DOHH2 (cell line): ENCODE measurements around the gene HPSE2.

Experiments
- H3F3A ChIP-seq: fragments of 200-600 bp; sonication (generic), shearing (Covaris generic); 2 replicates; pipeline ENCODE4 v1.6.0; 2016; ENCODE audit warnings: antibody characterized with exemption, mild to moderate bottlenecking; ENCODE audit not compliant: control insufficient read depth, insufficient read depth
- H3K27ac ChIP-seq: fragments of 200-600 bp; sonication (generic); 2 replicates; pipeline ENCODE4 v1.5.1; 2014; ENCODE audit warnings: low read depth, mild to moderate bottlenecking, low read length, moderate library complexity
- H3K27me3 ChIP-seq: fragments of 200-600 bp; sonication (generic); 2 replicates; pipeline ENCODE4 v1.6.1; 2014; ENCODE audit warnings: mild to moderate bottlenecking, low read length, mixed read lengths; ENCODE audit not compliant: control insufficient read depth
- H3K36me3 ChIP-seq: fragments of 200-600 bp; sonication (generic); 2 replicates; pipeline ENCODE4 v1.6.1; 2014; ENCODE audit warnings: mild to moderate bottlenecking, low read length, moderate library complexity, mixed read lengths; ENCODE audit not compliant: control insufficient read depth
- H3K4me1 ChIP-seq: fragments of 200-600 bp; sonication (generic); 2 replicates; pipeline ENCODE4 v1.6.1; 2014; ENCODE audit warnings: mild to moderate bottlenecking, low read length, mixed read lengths; ENCODE audit not compliant: control insufficient read depth
- H3K4me2 ChIP-seq: fragments of 200-600 bp; sonication (generic); 2 replicates; pipeline ENCODE4 v1.6.0; 2014; ENCODE audit warnings: mild to moderate bottlenecking, low read length, moderate library complexity
- H3K4me3 ChIP-seq: fragments of 200-600 bp; sonication (generic); 2 replicates; pipeline ENCODE4 v1.5.1; 2014; ENCODE audit warnings: mild to moderate bottlenecking, low read length, mixed read lengths
- H3K79me2 ChIP-seq: fragments of 200-600 bp; sonication (generic); 2 replicates; pipeline ENCODE4 v1.6.1; 2014; ENCODE audit warnings: mild to moderate bottlenecking, low read length, mixed read lengths; ENCODE audit not compliant: control insufficient read depth
- H3K9me2 ChIP-seq: fragments of 200-600 bp; sonication (generic); replicated peaks from 2 replicates; pipeline ENCODE4 v1.6.1; 2014; ENCODE audit warnings: mild to moderate bottlenecking, low read length, mixed read lengths; ENCODE audit not compliant: control insufficient read depth
- H3K9me3 ChIP-seq: fragments of 200-600 bp; sonication (generic); 2 replicates; pipeline ENCODE4 v1.6.1; 2014; ENCODE audit warnings: antibody characterized with exemption, low read length, mixed read lengths; ENCODE audit not compliant: control insufficient read depth, insufficient read depth
- H4K20me1 ChIP-seq: fragments of 200-600 bp; sonication (generic); 2 replicates; pipeline ENCODE4 v1.6.0; 2014; ENCODE audit warnings: low read depth, mild to moderate bottlenecking, antibody characterized with exemption, low read length, moderate library complexity; ENCODE audit not compliant: control insufficient read depth, insufficient read depth
- CTCF ChIP-seq: fragments of 200-600 bp; sonication (generic); IDR thresholded peaks from one replicate; pipeline ENCODE4 v1.5.1; 2014; ENCODE audit warnings: antibody characterized with exemption, mild to moderate bottlenecking, low read depth, low read length; ENCODE audit not compliant: poor library complexity, severe bottlenecking
- EZH2phosphoT487 ChIP-seq: fragments of 200-600 bp; sonication (generic); IDR thresholded peaks from 2 replicates; pipeline ENCODE4 v1.6.1; 2017; ENCODE audit warnings: borderline replicate concordance, mild to moderate bottlenecking, antibody characterized with exemption, low read length, moderate library complexity, mixed read lengths

The HPSE2 gene

GRCh38 chr10:98971464-98971863, 264.2 kb downstream of the HPSE2 start:
- Histone ChIP-seq H3K9me3 (no peaks in the 10 kb centered on the region), H3K79me2 (no peaks in the 10 kb centered on the region), H3K4me2 (no peak overlapping the region), H3K27ac (no peak overlapping the region), H3K9me2 (no peaks in the 10 kb centered on the region), H3K4me3 (no peak overlapping the region), H3K36me3 (no peaks in the 10 kb centered on the region), H3F3A (no peaks in the 10 kb centered on the region), H4K20me1 (no peaks in the 10 kb centered on the region), H3K4me1 (no peaks in the 10 kb centered on the region), H3K27me3 (no peaks in the 10 kb centered on the region)
- TF ChIP-seq CTCF (no peak), EZH2phosphoT487 (no peak)

- no peaks in the 10 kb centered on the region for H3K36me3 ChIP-seq
- no peaks in the 10 kb centered on the region for H3K9me2 ChIP-seq
- H4K20me1 ChIP-seq, result no peaks in the 10 kb centered on the region
- H3K27ac ChIP-seq, result no peak overlapping the region
- no peaks in the 10 kb centered on the region for H3F3A ChIP-seq
- TF ChIP-seq CTCF, result no peak
- no peak for TF ChIP-seq EZH2phosphoT487
- H3K27me3 ChIP-seq, result no peaks in the 10 kb centered on the region
- no peaks in the 10 kb centered on the region for H3K9me3 ChIP-seq
- no peaks in the 10 kb centered on the region for H3K4me1 ChIP-seq
- H3K4me2 ChIP-seq, result no peak overlapping the region
- no peak overlapping the region for H3K4me3 ChIP-seq
- H3K79me2 ChIP-seq, result no peaks in the 10 kb centered on the region
Measured at GRCh38 chr10:98967601-98968000, 268.1 kb downstream of the HPSE2 start.

GRCh38 chr10:98963608-98964007, 272.0 kb downstream of the HPSE2 start:
- no peaks in the 10 kb centered on the region for H3K79me2 ChIP-seq
- H3K4me2 ChIP-seq, result no peak overlapping the region
- H3F3A ChIP-seq, result no peaks in the 10 kb centered on the region
- no peak overlapping the region for H3K27ac ChIP-seq
- H3K4me3 ChIP-seq, result no peak overlapping the region
- no peaks in the 10 kb centered on the region for H4K20me1 ChIP-seq
- H3K9me3 ChIP-seq, result no peaks in the 10 kb centered on the region
- TF ChIP-seq EZH2phosphoT487 (no peak), CTCF (no peak)
- H3K9me2 ChIP-seq, result no peaks in the 10 kb centered on the region
- no peaks in the 10 kb centered on the region for H3K27me3 ChIP-seq
- H3K36me3 ChIP-seq, result no peaks in the 10 kb centered on the region
- H3K4me1 ChIP-seq, result no peaks in the 10 kb centered on the region

GRCh38 chr10:98959379-98959778, 276.3 kb downstream of the HPSE2 start:
- no peak overlapping the region for H3K4me3 ChIP-seq
- H3K27ac ChIP-seq, result no peak overlapping the region
- no peaks in the 10 kb centered on the region for H4K20me1 ChIP-seq
- no peaks in the 10 kb centered on the region for H3K4me1 ChIP-seq
- no peaks in the 10 kb centered on the region for H3K27me3 ChIP-seq
- no peaks in the 10 kb centered on the region for H3K79me2 ChIP-seq
- H3K9me3 ChIP-seq, result no peaks in the 10 kb centered on the region
- no peaks in the 10 kb centered on the region for H3K9me2 ChIP-seq
- no peak for TF ChIP-seq CTCF
- no peak for TF ChIP-seq EZH2phosphoT487
- no peaks in the 10 kb centered on the region for H3K36me3 ChIP-seq
- H3F3A ChIP-seq, result no peaks in the 10 kb centered on the region
- H3K4me2 ChIP-seq, result no peak overlapping the region
